GM12864 (cell line): ENCODE measurements around the gene FGF5.
A peak's percentile ranks its signal among the peaks of the same experiment; 100 is the strongest.

ENCODE experiments used
- DNase-seq: peaks from one replicate; pipeline ENCODE4 v3.0.0-alpha.2; 2011; ENCODE audit warnings: low read depth
- H3K4me3 ChIP-seq: 2 replicates; pipeline ENCODE4 v1.5.1; 2011; ENCODE audit warnings: mild to moderate bottlenecking, low read depth, low read length, control low read depth
- TF ChIP-seq, protein P1 (sequence below): IDR thresholded peaks from 2 replicates; pipeline ENCODE4 v1.5.1; 2011; ENCODE audit warnings: low read depth, mild to moderate bottlenecking, moderate library complexity, low read length, control low read depth, inconsistent platforms; ENCODE audit errors: missing control alignments

FGF5 gene

GRCh38 chr4:80331693-80332092 is 65.2 kb downstream of the FGF5 start:
- no peak overlapping the region for H3K4me3 ChIP-seq
- TF ChIP-seq, protein P1, sequence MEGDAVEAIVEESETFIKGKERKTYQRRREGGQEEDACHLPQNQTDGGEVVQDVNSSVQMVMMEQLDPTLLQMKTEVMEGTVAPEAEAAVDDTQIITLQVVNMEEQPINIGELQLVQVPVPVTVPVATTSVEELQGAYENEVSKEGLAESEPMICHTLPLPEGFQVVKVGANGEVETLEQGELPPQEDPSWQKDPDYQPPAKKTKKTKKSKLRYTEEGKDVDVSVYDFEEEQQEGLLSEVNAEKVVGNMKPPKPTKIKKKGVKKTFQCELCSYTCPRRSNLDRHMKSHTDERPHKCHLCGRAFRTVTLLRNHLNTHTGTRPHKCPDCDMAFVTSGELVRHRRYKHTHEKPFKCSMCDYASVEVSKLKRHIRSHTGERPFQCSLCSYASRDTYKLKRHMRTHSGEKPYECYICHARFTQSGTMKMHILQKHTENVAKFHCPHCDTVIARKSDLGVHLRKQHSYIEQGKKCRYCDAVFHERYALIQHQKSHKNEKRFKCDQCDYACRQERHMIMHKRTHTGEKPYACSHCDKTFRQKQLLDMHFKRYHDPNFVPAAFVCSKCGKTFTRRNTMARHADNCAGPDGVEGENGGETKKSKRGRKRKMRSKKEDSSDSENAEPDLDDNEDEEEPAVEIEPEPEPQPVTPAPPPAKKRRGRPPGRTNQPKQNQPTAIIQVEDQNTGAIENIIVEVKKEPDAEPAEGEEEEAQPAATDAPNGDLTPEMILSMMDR, result no peak
- DNase-seq, result no peak

- H3K4me3 ChIP-seq, result no peak overlapping the region
- no peak for DNase-seq
- TF ChIP-seq, protein P1, result no peak
Measured at GRCh38 chr4:80333121-80333520, 66.7 kb downstream of the FGF5 start.

DNA sequence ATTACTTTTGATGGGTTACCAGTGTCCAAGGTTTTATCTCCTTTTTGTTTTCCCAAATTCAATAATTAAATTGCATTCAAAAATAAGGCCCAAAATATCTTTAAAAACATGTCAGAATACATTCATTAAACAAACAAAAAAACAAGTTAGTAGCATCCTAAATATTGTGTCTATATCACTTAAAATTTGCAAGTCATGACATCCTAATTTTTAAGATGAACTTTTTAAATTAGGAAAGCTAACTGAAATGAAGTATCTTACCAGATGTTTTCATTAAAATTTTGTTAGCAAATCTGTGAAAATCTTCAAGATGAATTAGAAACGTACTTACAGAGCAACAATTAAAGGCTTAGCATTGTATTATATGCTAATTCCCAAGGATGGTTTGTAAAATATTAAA is 68.1 kb downstream of the FGF5 start:
- DNase-seq, result no peak
- no peak overlapping the region for H3K4me3 ChIP-seq
- TF ChIP-seq, protein P1, result no peak

DNA sequence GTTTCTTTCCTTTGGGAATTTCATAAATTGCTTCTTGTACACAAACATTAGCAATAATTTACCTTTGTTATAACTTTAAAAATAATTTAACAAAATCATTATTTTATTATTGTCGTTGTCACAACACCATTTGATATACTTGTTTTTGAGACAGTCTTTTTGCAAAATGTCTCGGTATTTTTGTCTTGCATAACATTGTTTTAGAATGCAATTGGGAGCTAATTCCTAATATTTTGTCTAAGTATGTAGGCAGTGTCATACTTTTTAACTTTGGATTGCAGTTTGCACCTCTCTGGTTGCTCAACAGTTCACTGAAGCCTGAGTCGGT is 68.7 kb downstream of the FGF5 start:
- peak overlapping the region; percentile 56 for H3K4me3 ChIP-seq
- no peak for DNase-seq
- TF ChIP-seq, protein P1, result no peak

DNA sequence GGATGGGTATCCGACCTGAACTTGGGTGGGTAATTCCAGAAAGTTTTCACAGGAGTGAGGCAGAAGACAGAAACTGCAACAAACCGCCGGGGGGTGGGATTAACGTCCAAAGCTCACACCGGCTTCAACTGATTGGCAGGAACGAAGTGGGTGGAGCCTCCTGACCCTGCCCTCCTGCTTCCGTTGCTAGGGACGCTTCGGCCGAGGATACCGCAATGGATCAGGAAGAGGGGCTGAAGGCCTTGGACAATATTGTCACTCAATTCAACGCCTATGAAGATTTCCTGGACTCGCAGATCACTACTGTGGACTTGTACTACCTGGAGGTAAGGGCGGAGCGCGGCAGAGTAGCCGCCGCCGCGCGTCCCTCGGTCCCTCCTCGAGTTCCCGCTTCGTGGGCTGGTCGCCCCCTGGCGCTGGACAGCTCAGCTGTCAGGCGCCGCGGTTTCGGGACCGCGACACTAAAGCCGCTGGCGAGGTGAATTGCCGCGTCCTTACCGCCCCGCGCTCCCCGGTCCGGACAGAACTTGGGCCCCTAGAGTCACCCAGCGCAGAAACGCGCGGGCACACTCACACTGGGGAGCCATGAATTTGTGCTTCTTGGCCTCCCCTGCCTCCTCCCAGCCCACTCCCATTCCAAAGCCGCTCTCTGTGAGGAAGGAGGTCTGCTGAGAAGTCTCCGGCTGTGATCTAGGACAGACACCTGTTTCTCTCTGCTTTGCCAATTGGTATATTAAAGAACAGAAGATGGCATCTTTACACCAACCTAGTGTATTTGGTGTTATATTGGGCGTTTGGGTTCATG is 69.3 kb downstream of the FGF5 start, which contains the start of gene CFAP299:
Gene CFAP299, plus strand, starts transcription at position 177 of the 805 bp plus-strand sequence.
- TF ChIP-seq, protein P1, result peak; percentile 27
- peak; percentile 56 for DNase-seq
- H3K4me3 ChIP-seq, result peak within 1 kb of the TSS; percentile 56

DNA sequence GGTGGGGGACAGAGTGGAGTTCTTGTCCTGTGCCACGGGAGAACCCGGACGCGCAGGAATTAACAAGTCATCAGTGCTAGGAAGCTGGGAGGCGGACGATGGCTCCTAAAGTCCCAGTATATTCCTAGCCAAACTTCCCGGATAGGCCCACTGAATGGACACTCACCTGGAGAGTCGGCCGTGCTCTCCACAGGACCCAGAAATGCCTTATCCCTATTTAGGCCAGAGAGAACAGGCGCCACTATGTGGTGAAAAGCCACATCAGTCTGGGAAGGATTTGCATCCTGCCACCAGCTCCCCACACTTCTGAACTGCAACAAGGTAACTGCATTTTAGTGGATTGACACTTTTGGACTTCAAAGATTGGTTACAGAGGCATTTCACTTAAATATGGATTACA is 70.1 kb downstream of the FGF5 start:
- no peak overlapping the region for H3K4me3 ChIP-seq
- TF ChIP-seq, protein P1, result no peak
- no peak for DNase-seq

- TF ChIP-seq, protein P1, result no peak
- no peak overlapping the region for H3K4me3 ChIP-seq
- no peak for DNase-seq
Measured at GRCh38 chr4:80340036-80340435, 73.6 kb downstream of the FGF5 start.
